Neural progenitor cell (in vitro differentiated cells): ENCODE results near the gene TMPRSS6. TPM values are rescaled to one million over a fixed set of nuclear protein-coding genes. Genes with fewer than 3 reads are reported as not detected.

Source experiments
- DNase-seq: peaks from one replicate; pipeline ENCODE4 v3.0.0-alpha.2; 2016; ENCODE audit warnings: low spot score
- H2AFZ ChIP-seq: fragments of 200-600 bp; sonication (generic); replicated peaks from 2 replicates; pipeline ENCODE4 v1.6.1; 2016; ENCODE audit warnings: antibody characterized with exemption
- H3F3A ChIP-seq: fragments of 200-600 bp; sonication (generic); 2 replicates; pipeline ENCODE4 v1.6.1; 2016; ENCODE audit warnings: antibody characterized with exemption, low read depth
- H3K27ac ChIP-seq: fragments of 200-600 bp; sonication (generic); 2 replicates; pipeline ENCODE4 v1.5.1; 2016; ENCODE audit warnings: mild to moderate bottlenecking
- H3K27me3 ChIP-seq: fragments of 200-600 bp; sonication (generic); 2 replicates; pipeline ENCODE4 v1.6.1; 2016; ENCODE audit warnings: mild to moderate bottlenecking, moderate library complexity
- H3K36me3 ChIP-seq: fragments of 200-600 bp; sonication (generic); 2 replicates; pipeline ENCODE4 v1.5.1; 2016
- H3K4me1 ChIP-seq: fragments of 200-600 bp; sonication (generic); 2 replicates; pipeline ENCODE4 v1.6.1; 2016; ENCODE audit warnings: mixed run types
- H3K4me2 ChIP-seq: fragments of 200-600 bp; sonication (generic); 2 replicates; pipeline ENCODE4 v1.6.1; 2016
- H3K4me3 ChIP-seq: fragments of 200-600 bp; sonication (generic); 2 replicates; pipeline ENCODE4 v1.5.1; 2016
- H3K79me2 ChIP-seq: fragments of 200-600 bp; sonication (generic); 2 replicates; pipeline ENCODE4 v1.6.1; 2016; ENCODE audit warnings: low read depth
- H3K9ac ChIP-seq: fragments of 200-600 bp; sonication (generic); 2 replicates; pipeline ENCODE4 v1.6.1; 2016
- H3K9me3 ChIP-seq: fragments of 200-600 bp; sonication (generic); 2 replicates; pipeline ENCODE4 v1.5.1; 2016; ENCODE audit warnings: low read depth
- H4K20me1 ChIP-seq: fragments of 200-600 bp; sonication (generic); 2 replicates; pipeline ENCODE4 v1.6.1; 2016; ENCODE audit warnings: low read depth
- H3K27ac Mint-ChIP-seq: 3 replicates; pipeline ENCODE4 v1.8.0; 2021; ENCODE audit warnings: mixed read lengths
- H3K27me3 Mint-ChIP-seq: 2 replicates; pipeline ENCODE4 v1.8.0; 2022; ENCODE audit warnings: low read depth, mild to moderate bottlenecking, inconsistent platforms, moderate library complexity, mixed read lengths; ENCODE audit not compliant: insufficient read depth
- H3K36me3 Mint-ChIP-seq: 3 replicates; pipeline ENCODE4 v1.8.0; 2021; ENCODE audit warnings: mixed read lengths
- H3K4me1 Mint-ChIP-seq: 3 replicates; pipeline ENCODE4 v1.8.0; 2021; ENCODE audit warnings: mixed read lengths
- H3K4me3 Mint-ChIP-seq: 3 replicates; pipeline ENCODE4 v1.8.0; 2021; ENCODE audit warnings: mild to moderate bottlenecking, moderate library complexity, mixed read lengths
- H3K9me3 Mint-ChIP-seq: 3 replicates; pipeline ENCODE4 v1.8.0; 2020; ENCODE audit warnings: mixed read lengths
- EZH2 ChIP-seq: fragments of 200-600 bp; sonication (generic); IDR thresholded peaks from 2 replicates; pipeline ENCODE4 v1.6.1; 2017; ENCODE audit warnings: antibody characterized with exemption, mild to moderate bottlenecking, moderate library complexity
- EZH2phosphoT487 ChIP-seq: fragments of 200-600 bp; sonication (generic); IDR thresholded peaks from 2 replicates; pipeline ENCODE4 v1.6.1; 2017; ENCODE audit warnings: antibody characterized with exemption
- total RNA-seq: library from RNA; depleted of rRNA; stranded (reverse); fragments of >200 nt; gene quantifications from 2 replicates; pipeline ENCODE4 v1.2.3, GENCODE V29; 2015; ENCODE audit warnings: low replicate concordance

Gene TMPRSS6
- total RNA-seq, 1 donor from 2014 or later, result not detected

- H3K79me2 ChIP-seq, result peaks cover 40% of the 10 kb centered on the region
- H3F3A ChIP-seq, result peaks cover 11% of the 10 kb centered on the region
- no peaks in the 10 kb centered on the region for H3K27me3 ChIP-seq
- no peaks in the 10 kb centered on the region for H3K36me3 ChIP-seq
- no peak overlapping the region for H3K27ac ChIP-seq
- Mint-ChIP-seq H3K27ac (no peak overlapping the region), H3K27me3 (peaks cover 8% of the 10 kb centered on the region), H3K9me3 (no peaks in the 10 kb centered on the region), H3K4me1 (peaks cover 27% of the 10 kb centered on the region), H3K36me3 (peaks cover 9% of the 10 kb centered on the region), H3K4me3 (no peak overlapping the region)
- H3K9ac ChIP-seq, result no peak overlapping the region
- no peak for DNase-seq
- H2AFZ ChIP-seq, result no peak overlapping the region
- peaks cover 64% of the 10 kb centered on the region for H4K20me1 ChIP-seq
- TF ChIP-seq EZH2 (no peak), EZH2phosphoT487 (no peak)
- H3K9me3 ChIP-seq, result no peaks in the 10 kb centered on the region
- H3K4me3 ChIP-seq, result no peak overlapping the region
- peaks cover 20% of the 10 kb centered on the region for H3K4me1 ChIP-seq
- no peak overlapping the region for H3K4me2 ChIP-seq
These were observed 94.0 kb downstream of the TMPRSS6 start for GRCh38 chr22:37015587-37015878.

Other genes starting within 250 kb of the TMPRSS6 start
- not detected in 2 replicates for gene NCF4, start 248.7 kb downstream of the TMPRSS6 start, total RNA-seq
- 0.03 TPM in 1 of 2 replicates, not detected in the other for gene CSF2RB, start 196.1 kb downstream of the TMPRSS6 start, total RNA-seq
- 21.5 and 53.4 TPM in 2 replicates for gene TST, start 90.3 kb downstream of the TMPRSS6 start, total RNA-seq
- gene MPST, start 90.0 kb downstream of the TMPRSS6 start, total RNA-seq, result 36.9 and 157 TPM in 2 replicates
- gene KCTD17, start 58.0 kb downstream of the TMPRSS6 start, total RNA-seq, result 17.5 and 44.1 TPM in 2 replicates
- gene IL2RB, start 40.2 kb upstream of the TMPRSS6 start, total RNA-seq, result 0.62 TPM in 1 of 2 replicates, not detected in the other
- 7.2 and 12.2 TPM in 2 replicates for gene C1QTNF6, start 78.5 kb upstream of the TMPRSS6 start, total RNA-seq
- gene SSTR3, start 102.8 kb upstream of the TMPRSS6 start, total RNA-seq, result 0.19 and 0.53 TPM in 2 replicates
- 1.7 and 2.1 TPM in 2 replicates for gene RAC2, start 134.6 kb upstream of the TMPRSS6 start, total RNA-seq
- not detected in 2 replicates for gene CYTH4, start 172.8 kb upstream of the TMPRSS6 start, total RNA-seq